ENCODE data around the gene CACFD1.
"Not testable (repeated sequence)": the region's sequence is repeated elsewhere in the genome, so short reads cannot be mapped to it uniquely, and the experiment has no call there.

CACFD1 gene

GRCh38 chr9:133440874-133441273 is 18.9 kb upstream of the CACFD1 start:
- no peak for DNase-seq (ENCODE audit: low spot score)

DNA sequence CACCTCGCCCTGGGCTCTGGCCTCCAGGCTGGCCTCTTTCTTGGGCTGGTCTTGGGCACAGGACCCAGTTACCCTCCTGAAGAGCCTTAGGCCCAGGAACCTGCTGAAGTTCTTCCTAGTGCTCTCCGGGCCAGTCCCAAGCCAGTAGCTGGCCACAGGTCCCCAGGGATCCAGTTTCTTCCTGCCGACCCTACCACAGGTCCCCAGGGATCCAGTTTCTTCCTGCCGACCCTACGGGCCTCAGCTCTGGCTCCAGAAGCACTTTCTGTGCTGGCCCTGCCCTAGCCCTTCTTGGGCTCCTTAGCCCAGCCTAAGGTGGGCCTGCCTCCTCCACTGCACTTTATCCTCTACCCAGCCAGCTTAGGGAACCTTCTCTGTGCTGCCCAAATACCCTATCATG is 18.2 kb upstream of the CACFD1 start:
- DNase-seq (ENCODE audit: low spot score), result no peak

DNA sequence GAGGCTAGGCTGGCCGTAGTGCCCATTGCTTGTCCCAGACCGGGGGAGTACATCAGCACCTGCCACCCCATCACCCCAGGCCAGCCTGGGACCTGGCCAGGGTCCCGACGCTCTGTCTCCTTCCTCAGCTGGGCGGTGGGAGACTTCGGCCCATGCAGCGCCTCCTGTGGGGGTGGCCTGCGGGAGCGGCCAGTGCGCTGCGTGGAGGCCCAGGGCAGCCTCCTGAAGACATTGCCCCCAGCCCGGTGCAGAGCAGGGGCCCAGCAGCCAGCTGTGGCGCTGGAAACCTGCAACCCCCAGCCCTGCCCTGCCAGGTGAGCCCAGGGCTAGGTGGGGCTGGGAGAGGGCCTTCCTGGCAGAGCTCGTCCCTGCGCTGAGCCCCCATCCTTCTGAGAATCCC is 16.5 kb upstream of the CACFD1 start:
- DNase-seq (ENCODE audit: low spot score), result no peak

DNA sequence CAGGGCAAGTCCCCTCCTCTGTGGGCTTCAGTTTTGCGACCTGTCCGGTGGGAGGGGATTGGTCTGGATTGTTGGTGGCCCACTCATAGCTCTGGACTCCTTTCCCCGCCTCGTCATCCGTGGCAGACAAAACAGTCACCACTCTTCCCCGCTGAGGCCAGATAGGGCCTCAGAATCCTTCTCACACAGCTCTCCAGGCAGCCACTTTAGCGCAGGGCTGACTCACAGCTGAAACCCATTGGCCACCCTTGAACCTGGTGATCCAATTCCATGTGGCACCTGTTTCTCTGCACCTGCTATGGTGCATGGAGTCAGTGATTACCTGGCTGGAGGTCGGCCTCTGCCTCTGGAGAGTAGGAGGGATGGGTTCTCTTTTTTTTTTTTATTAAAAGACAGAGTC is 15.8 kb upstream of the CACFD1 start:
- no peak for DNase-seq (ENCODE audit: low spot score)

DNA sequence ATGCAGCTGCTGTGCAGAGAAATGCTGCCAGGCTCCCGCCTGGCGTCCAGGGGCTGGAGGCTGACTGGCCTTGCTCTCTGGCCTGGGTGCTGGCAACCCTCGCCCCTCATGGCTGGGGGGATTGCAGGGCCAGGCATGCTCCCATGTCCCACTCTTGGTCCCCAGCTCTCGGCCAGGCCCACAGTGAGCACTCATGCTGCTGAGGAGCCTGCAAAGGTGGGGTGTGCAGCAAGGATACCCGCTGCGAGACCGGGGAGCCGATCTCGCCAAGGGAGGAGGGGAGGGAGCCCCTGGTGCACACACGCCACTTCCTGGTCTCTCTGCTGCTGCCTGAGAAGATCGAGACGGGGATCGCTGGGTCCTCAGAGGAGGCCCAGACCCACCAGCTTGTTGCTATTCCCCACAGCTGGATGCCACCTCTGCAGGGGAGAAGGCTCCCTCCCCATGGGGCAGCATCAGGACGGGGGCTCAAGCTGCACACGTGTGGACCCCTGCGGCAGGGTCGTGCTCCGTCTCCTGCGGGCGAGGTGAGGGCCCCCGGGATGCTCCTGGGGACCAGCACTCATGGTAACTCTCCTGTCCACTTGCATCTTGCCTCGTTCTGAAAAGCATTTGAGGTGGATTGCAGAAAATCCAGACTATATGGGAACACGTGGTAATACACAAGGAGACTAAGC is 14.3 kb upstream of the CACFD1 start:
- no peak for DNase-seq (ENCODE audit: low spot score)

GRCh38 chr9:133448487-133448972 is 11.2 kb upstream of the CACFD1 start:
- DNase-seq (ENCODE audit: low spot score), result no peak

DNA sequence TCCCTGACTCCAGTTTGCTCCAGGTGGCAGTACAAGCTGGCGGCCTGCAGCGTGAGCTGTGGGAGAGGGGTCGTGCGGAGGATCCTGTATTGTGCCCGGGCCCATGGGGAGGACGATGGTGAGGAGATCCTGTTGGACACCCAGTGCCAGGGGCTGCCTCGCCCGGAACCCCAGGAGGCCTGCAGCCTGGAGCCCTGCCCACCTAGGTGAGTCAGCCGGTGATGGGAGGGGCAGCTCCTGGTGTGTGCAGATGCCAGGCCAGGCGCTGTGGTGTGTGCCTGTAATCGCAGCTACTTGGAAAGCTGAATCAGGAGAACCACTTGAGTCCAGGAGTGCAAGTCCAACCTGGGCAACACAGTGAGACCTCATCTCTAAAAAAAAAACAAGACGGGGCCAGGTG is 10.0 kb upstream of the CACFD1 start:
- DNase-seq (ENCODE audit: low spot score), result no peak

- not testable (repeated sequence) for DNase-seq (ENCODE audit: low spot score)
Measured at GRCh38 chr9:133451865-133452264, 7.9 kb upstream of the CACFD1 start.

GRCh38 chr9:133452562-133452961 is 7.2 kb upstream of the CACFD1 start:
- no peak for DNase-seq (ENCODE audit: low spot score)

DNA sequence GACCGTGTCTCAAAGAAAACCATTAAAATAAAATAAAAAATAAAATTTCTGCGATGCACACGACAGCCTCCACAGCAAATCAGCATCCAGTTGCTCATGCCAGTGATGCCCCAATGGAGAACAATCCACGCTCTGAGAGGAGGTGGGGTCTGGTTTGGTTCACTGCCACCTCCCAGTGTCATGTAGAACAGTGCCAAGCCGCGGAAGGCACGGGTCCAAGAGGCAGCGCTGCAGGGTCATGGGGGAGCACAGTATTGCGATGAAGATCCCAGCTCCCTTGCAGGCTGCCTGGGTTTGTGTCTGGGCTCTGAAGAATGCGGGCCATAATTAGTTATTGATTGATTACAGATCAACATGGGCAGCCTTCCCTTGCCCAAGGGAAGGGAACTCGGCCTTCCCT is 6.1 kb upstream of the CACFD1 start:
- DNase-seq (ENCODE audit: low spot score), result no peak

DNA sequence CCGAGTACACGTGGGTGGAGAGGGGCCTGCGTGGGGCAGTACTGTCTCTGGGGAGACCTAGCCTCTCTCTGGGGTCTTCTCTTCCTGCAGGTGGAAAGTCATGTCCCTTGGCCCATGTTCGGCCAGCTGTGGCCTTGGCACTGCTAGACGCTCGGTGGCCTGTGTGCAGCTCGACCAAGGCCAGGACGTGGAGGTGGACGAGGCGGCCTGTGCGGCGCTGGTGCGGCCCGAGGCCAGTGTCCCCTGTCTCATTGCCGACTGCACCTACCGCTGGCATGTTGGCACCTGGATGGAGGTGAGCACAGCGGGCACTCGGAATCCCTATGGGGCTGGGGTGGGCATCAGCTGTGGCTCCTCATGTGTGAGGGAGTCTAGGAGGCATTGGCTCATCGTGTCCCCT is 5.5 kb upstream of the CACFD1 start:
- DNase-seq (ENCODE audit: low spot score), result no peak

DNA sequence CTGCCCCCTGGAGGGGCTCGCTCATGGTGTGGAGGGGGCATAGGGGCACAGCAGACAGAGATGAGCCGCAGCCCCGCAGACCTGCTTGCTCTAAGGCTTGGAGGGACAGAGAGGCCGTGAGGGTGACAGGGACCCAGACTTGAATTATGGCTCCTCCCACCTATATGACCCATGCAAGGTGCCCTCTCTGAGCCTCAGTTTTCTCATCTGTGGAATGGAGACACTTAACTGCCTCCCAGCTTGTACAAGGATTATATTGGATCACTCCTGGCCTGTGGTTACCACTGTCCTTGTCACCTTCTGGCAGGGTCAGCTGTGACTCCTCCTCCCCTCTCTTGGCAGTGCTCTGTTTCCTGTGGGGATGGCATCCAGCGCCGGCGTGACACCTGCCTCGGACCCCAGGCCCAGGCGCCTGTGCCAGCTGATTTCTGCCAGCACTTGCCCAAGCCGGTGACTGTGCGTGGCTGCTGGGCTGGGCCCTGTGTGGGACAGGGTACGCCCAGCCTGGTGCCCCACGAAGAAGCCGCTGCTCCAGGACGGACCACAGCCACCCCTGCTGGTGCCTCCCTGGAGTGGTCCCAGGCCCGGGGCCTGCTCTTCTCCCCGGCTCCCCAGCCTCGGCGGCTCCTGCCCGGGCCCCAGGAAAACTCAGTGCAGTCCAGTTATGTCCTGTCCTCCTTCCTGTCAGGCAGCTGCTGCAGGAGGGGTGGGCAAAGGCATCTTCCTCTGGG is 4.7 kb upstream of the CACFD1 start:
- no peak for DNase-seq (ENCODE audit: low spot score)

- no peak for DNase-seq (ENCODE audit: low spot score)
Measured at GRCh38 chr9:133455936-133456335, 3.8 kb upstream of the CACFD1 start.

DNA sequence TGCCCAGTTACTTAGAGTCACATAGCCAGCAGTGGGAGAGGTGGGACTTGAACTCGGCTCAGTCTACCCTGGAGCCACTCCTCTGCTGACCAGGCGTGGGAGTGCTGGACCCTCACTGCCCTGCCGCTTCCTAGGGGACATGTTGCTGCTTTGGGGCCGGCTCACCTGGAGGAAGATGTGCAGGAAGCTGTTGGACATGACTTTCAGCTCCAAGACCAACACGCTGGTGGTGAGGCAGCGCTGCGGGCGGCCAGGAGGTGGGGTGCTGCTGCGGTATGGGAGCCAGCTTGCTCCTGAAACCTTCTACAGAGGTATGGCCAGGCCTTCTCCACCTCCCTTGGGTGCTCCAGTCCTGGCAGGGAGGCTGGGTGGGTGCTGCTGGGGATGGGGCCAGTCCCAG is 3.4 kb upstream of the CACFD1 start:
- DNase-seq (ENCODE audit: low spot score), result no peak

GRCh38 chr9:133457233-133457632 is 2.5 kb upstream of the CACFD1 start:
- DNase-seq (ENCODE audit: low spot score), result no peak

- no peak for DNase-seq (ENCODE audit: low spot score)
Measured at GRCh38 chr9:133457748-133458147, 2.0 kb upstream of the CACFD1 start.

- no peak for DNase-seq (ENCODE audit: low spot score)
Measured at GRCh38 chr9:133458643-133459312, 1.0 kb upstream of the CACFD1 start.

- peak; percentile 26 for DNase-seq (ENCODE audit: low spot score)
Measured at GRCh38 chr9:133460405-133461175, 812 bp downstream of the CACFD1 start.

GRCh38 chr9:133461975-133462374 is 2.2 kb downstream of the CACFD1 start:
- DNase-seq (ENCODE audit: low spot score), result no peak

DNA sequence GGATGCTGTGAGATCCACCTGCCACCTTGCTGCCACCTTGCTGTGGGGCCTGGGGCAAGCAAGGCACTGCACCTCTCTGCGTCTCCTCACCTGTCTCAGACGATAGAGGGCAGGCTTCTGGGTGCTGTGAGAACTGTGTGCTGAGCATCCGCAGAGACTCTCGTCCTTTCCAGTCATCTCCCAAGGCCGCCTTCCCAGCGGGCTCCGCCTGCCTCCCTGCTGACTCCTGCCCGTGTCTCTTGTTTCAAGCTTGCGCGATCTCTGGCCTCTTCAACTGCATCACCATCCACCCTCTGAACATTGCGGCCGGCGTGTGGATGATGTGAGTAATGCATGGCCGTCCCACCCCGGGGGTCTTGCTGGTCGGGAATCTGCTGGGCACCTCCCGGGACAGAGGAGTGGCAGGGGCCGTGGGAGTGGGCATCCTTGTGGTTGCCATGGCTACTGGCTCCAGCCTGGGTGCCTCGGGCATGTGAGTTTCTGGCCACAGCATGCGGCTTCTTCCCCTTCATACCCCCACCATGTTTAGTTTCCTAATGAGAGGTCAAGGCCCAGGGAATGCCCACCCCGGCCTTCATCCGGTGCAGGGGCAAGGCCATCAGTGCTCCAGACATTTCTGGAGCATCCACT is 3.6 kb downstream of the CACFD1 start:
- DNase-seq (ENCODE audit: low spot score), result no peak

DNA sequence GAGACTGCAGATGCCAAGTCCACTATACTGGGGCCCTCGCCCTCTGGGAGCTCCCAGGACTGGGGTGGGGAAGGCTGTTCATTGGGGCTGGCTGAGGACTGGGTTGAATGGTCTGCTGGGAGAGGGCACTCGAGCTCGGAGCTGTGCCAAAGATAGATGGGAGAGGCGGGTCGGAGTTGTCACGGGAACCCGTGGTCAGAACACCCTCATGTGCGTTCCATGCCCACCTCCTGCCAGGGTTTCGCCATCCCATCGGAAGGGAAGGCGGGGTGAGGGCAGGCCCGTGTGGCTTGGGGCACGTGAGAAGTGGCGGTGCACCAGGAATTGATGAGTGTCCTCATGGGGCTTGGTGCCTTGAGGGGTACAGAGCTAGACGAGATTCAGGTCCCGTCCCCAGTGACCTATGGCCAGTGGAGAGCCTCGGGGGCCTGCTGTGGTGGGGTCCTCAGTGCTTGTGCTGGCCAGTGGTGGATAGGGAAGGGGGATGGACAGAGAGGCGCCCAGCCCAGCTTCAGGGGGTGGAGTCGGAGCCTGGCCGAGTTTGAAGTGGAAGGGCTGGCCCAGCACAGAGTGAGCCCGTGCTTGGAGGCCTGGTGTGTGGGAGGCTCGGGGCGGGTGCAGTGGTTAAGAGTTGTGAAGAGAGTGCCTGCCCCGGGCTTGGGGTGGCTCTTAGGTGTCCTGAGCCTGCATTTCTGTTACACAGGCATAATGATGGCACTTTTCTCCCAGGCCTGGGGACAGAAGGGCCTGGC is 4.3 kb downstream of the CACFD1 start:
- DNase-seq (ENCODE audit: low spot score), result no peak
